ENCODE measurements around the gene VSIG4.

DNA sequence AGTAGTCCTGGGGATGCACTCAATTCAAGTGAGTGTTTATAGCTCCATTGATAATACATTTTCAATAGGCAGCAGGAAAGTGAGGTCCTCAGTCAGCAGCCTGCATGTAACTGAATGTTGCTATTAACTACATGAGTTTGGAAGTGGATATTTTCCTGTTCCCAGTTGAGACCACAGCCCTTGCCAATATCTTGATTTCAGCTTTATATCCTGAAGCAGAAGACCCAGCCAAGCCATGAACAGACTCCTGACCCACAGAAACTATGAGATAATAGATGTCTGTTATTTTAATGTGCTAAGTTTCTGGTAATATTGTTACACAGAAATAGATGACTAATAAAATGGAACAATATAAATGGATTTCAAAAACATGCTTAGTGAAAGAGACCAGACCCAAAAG lies 63.7 kb downstream of the VSIG4 start:
- TF ChIP-seq CTCF (IDR thresholded peaks at IDR 0.05): no peak
- TF ChIP-seq POLR2AphosphoS5 (IDR thresholded peaks at IDR 0.05): no peak

Measured in stomach (tissue), 4 donors.